IMR-90 (cell line): ENCODE measurements around the gene PSMC4. TPM values are rescaled to one million over a fixed set of nuclear protein-coding genes. Genes with fewer than 3 reads are reported as not detected.

Experiments
- ATAC-seq: fragments of 200-7000 bp; cut with Tn5 transposase; 2 replicates; pipeline ENCODE4 v1.9.1; 2020; ENCODE audit warnings: low read depth, mild to moderate bottlenecking, moderate library complexity
- Bru-seq: library from RNA; stranded (reverse); fragments of 400-500 nt; gene quantifications from one replicate; lab custom pipeline; 2021; lab: Mats Ljungman, UMichigan
- BruChase-seq, 2 experiments: library from RNA; stranded (reverse); fragments of 400-500 nt; gene quantifications; one replicate each; lab custom pipeline; 2021; lab: Mats Ljungman, UMichigan
- BruUV-seq: library from RNA; stranded (reverse); fragments of 400-500 nt; replicated peaks from 2 replicates; lab custom pipeline; 2021; lab: Mats Ljungman, UMichigan
- CTCF ChIA-PET: fragments of 300-600 bp; formaldehyde crosslinking; extraction: SDS; loops from one replicate; lab custom pipeline; 2021; ENCODE audit warnings: antibody characterized with exemption; lab: Yijun Ruan, JAX
- POLR2A ChIA-PET: fragments of 300-600 bp; sonication (Branson Sonifier 250); formaldehyde crosslinking; loops from one replicate; lab custom pipeline; 2022; ENCODE audit warnings: antibody characterized with exemption; ENCODE audit not compliant: unreplicated experiment; lab: Charles Lee
- DNase-seq: peaks from one replicate; pipeline ENCODE4 v3.0.0; 2013
- H2AFZ ChIP-seq: replicated peaks from 2 replicates; pipeline ENCODE3; 2013; ENCODE audit warnings: low read length, mild to moderate bottlenecking; ENCODE audit not compliant: poor library complexity
- H2AK5ac ChIP-seq: 2 replicates; pipeline ENCODE4 v1.6.1; 2013; ENCODE audit warnings: low read depth, low read length, inconsistent platforms
- H2AK9ac ChIP-seq: replicated peaks from 2 replicates; pipeline ENCODE3; 2013; ENCODE audit warnings: mild to moderate bottlenecking, low read depth, low read length, moderate library complexity; ENCODE audit not compliant: poor library complexity
- H2BK120ac ChIP-seq: 2 replicates; pipeline ENCODE4 v1.6.1; 2013; ENCODE audit warnings: low read depth, low read length, inconsistent platforms
- H2BK15ac ChIP-seq: 3 replicates; pipeline ENCODE4 v1.6.1; 2013; ENCODE audit warnings: low read depth, low read length, inconsistent platforms
- H2BK20ac ChIP-seq: 2 replicates; pipeline ENCODE4 v1.6.1; 2013; ENCODE audit warnings: low read depth, mild to moderate bottlenecking, inconsistent platforms, low read length, moderate library complexity
- H2BK5ac ChIP-seq: 2 replicates; pipeline ENCODE4 v1.6.1; 2013; ENCODE audit warnings: mild to moderate bottlenecking, low read depth, low read length, inconsistent platforms; ENCODE audit not compliant: poor library complexity, severe bottlenecking
- H3K14ac ChIP-seq: replicated peaks from 2 replicates; pipeline ENCODE4 v1.6.1; 2013; ENCODE audit warnings: low read depth, low read length, inconsistent platforms
- H3K18ac ChIP-seq: 2 replicates; pipeline ENCODE4 v1.6.1; 2013; ENCODE audit warnings: low read depth, low read length, control low read depth
- H3K23ac ChIP-seq: 2 replicates; pipeline ENCODE4 v1.6.1; 2013; ENCODE audit warnings: low read depth, low read length, inconsistent platforms
- H3K27ac ChIP-seq: 2 replicates; pipeline ENCODE4 v1.5.1; 2013; ENCODE audit warnings: mild to moderate bottlenecking, control low read depth, low read length; ENCODE audit not compliant: insufficient read depth
- H3K27me3 ChIP-seq: 2 replicates; pipeline ENCODE4 v1.6.1; 2013; ENCODE audit warnings: low read length; ENCODE audit not compliant: control insufficient read depth, insufficient read depth
- H3K36me3 ChIP-seq: 2 replicates; pipeline ENCODE4 v1.6.1; 2013; ENCODE audit warnings: low read length, mixed read lengths; ENCODE audit not compliant: control insufficient read depth, insufficient read depth
- H3K4ac ChIP-seq: 2 replicates; pipeline ENCODE4 v1.6.1; 2013; ENCODE audit warnings: low read depth, low read length, inconsistent platforms
- H3K4me1 ChIP-seq: 2 replicates; pipeline ENCODE4 v1.6.1; 2013; ENCODE audit warnings: low read length, mixed read lengths; ENCODE audit not compliant: control insufficient read depth, insufficient read depth
- H3K4me2 ChIP-seq: 2 replicates; pipeline ENCODE4 v1.6.1; 2013; ENCODE audit warnings: low read depth, mild to moderate bottlenecking, control low read depth, low read length, moderate library complexity
- H3K4me3 ChIP-seq: 2 replicates; pipeline ENCODE4 v1.5.1; 2013; ENCODE audit warnings: low read depth, mild to moderate bottlenecking, control low read depth, low read length, moderate library complexity; ENCODE audit not compliant: insufficient read depth
- H3K56ac ChIP-seq: 2 replicates; pipeline ENCODE4 v1.6.1; 2013; ENCODE audit warnings: low read length, inconsistent platforms; ENCODE audit not compliant: insufficient read depth; ENCODE audit errors: extremely low read depth
- H3K79me1 ChIP-seq, 2 experiments: 2 replicates each; pipeline ENCODE4 v1.6.1; 2013; ENCODE audit warnings: low read length in 2 of 2, inconsistent platforms in 1 of 2, low read depth in 1 of 2
- H3K9ac ChIP-seq: 2 replicates; pipeline ENCODE4 v1.6.1; 2013; ENCODE audit warnings: low read depth, low read length, control low read depth
- H3K9me1 ChIP-seq: 2 replicates; pipeline ENCODE4 v1.6.1; 2013; ENCODE audit warnings: low read length, inconsistent platforms; ENCODE audit not compliant: insufficient read depth
- H3K9me3 ChIP-seq: 2 replicates; pipeline ENCODE4 v1.6.1; 2013; ENCODE audit warnings: low read length; ENCODE audit not compliant: control insufficient read depth, insufficient read depth
- H4K20me1 ChIP-seq: 2 replicates; pipeline ENCODE4 v1.6.1; 2013; ENCODE audit warnings: low read length, inconsistent platforms; ENCODE audit not compliant: insufficient read depth
- H4K5ac ChIP-seq: 2 replicates; pipeline ENCODE4 v1.6.1; 2013; ENCODE audit warnings: mild to moderate bottlenecking, low read depth, low read length, control low read depth
- H4K8ac ChIP-seq, 2 experiments: 2 replicates each; pipeline ENCODE4 v1.6.1; 2013; ENCODE audit warnings: low read depth in 2 of 2, low read length in 2 of 2, control low read depth in 1 of 2, inconsistent platforms in 1 of 2
- H4K91ac ChIP-seq: 2 replicates; pipeline ENCODE4 v1.6.1; 2013; ENCODE audit warnings: low read depth, low read length, inconsistent platforms; ENCODE audit not compliant: insufficient read depth
- CEBPB ChIP-seq: IDR thresholded peaks from 2 replicates; pipeline ENCODE4 v1.6.1; 2012; ENCODE audit warnings: low read depth, low read length, improper control_type of control experiment
- CHD1 ChIP-seq: IDR thresholded peaks from 2 replicates; pipeline ENCODE4 v1.6.1; 2012; ENCODE audit warnings: low read depth, low read length, improper control_type of control experiment
- FOS ChIP-seq: fragments of 150-350 bp; IDR thresholded peaks from 2 replicates; pipeline ENCODE4 v1.6.1; 2016; ENCODE audit warnings: low read depth, low read length
- MAFK ChIP-seq: IDR thresholded peaks from 2 replicates; pipeline ENCODE4 v1.6.1; 2012; ENCODE audit warnings: low read depth, low read length, improper control_type of control experiment
- MAZ ChIP-seq: IDR thresholded peaks from 2 replicates; pipeline ENCODE4 v1.6.1; 2012; ENCODE audit warnings: low read depth, mild to moderate bottlenecking, low read length, improper control_type of control experiment, moderate library complexity, borderline replicate concordance
- NFE2L2 ChIP-seq: fragments of 150-350 bp; IDR thresholded peaks from 2 replicates; pipeline ENCODE4 v1.6.1; 2016; ENCODE audit warnings: low read depth, mild to moderate bottlenecking, low read length
- POLR2A ChIP-seq: IDR thresholded peaks from 2 replicates; pipeline ENCODE4 v1.6.1; 2012; ENCODE audit warnings: mild to moderate bottlenecking, low read depth, low read length
- RCOR1 ChIP-seq: IDR thresholded peaks from 2 replicates; pipeline ENCODE4 v1.6.1; 2012; ENCODE audit warnings: mild to moderate bottlenecking, low read length, improper control_type of control experiment; ENCODE audit not compliant: insufficient replicate concordance
- RFX5 ChIP-seq: IDR thresholded peaks from 2 replicates; pipeline ENCODE4 v1.8.0; 2012; ENCODE audit warnings: low read depth, mild to moderate bottlenecking, low read length, moderate library complexity
- SMC3 ChIP-seq: fragments of 150-350 bp; IDR thresholded peaks from 2 replicates; pipeline ENCODE4 v1.6.1; 2016; ENCODE audit warnings: low read depth, mild to moderate bottlenecking, antibody characterized with exemption, low read length, moderate library complexity
- WGBS, 2 experiments: methylation state at CpG; one replicate each; pipeline versions ENCODE4 v1.1.5 to v1.1.7; 2013; ENCODE audit warnings: missing lambda C conversion rate in 2 of 2; ENCODE audit not compliant: insufficient read length in 1 of 2; ENCODE audit errors: extremely low coverage in 2 of 2; 5-methylcytosine and 5-hydroxymethylcytosine counted together
- dilution Hi-C: fragments of 300-500 bp; cut with HindIII; formaldehyde crosslinking; loops from one replicate; pipeline ENCODE4 v1.14.3; 2018; ENCODE audit warnings: low sequenced_read_pairs; ENCODE audit not compliant: unreplicated experiment
- in situ Hi-C: fragments of 300-500 bp; cut with MboI; formaldehyde crosslinking; loops from 3 replicates; pipeline ENCODE4 v1.14.3; 2019; ENCODE audit warnings: low sequenced_read_pairs, inconsistent platforms, mixed read lengths
- intact Hi-C: fragments of 100-400 bp; cut with micrococcal nuclease; formaldehyde crosslinking; loops from 2 replicates; pipeline ENCODE4 v1.10.0; 2022
- long read RNA-seq: library from polyadenylated mRNA; unstranded; transcript quantifications from one replicate; pipeline ENCODE4 v2.0.0, GENCODE V29; 2021; ENCODE audit not compliant: unreplicated experiment
- polyA plus RNA-seq, 3 experiments: library from polyadenylated mRNA; depleted of rRNA; stranded (reverse); fragments of >200 nt; gene quantifications; 2 replicates each; pipeline ENCODE4 v1.2.3, GENCODE V29; 2012; ENCODE audit warnings: low replicate concordance in 1 of 3
- total RNA-seq: library from RNA; depleted of rRNA; stranded (reverse); fragments of >200 nt; gene quantifications from 2 replicates; pipeline ENCODE4 v1.2.3, GENCODE V29; 2012; rRNA removed
- TF ChIP-seq, protein P1 (sequence below): conservative IDR thresholded peaks from 2 replicates; pipeline ENCODE4 v1.5.1; 2012; ENCODE audit warnings: mild to moderate bottlenecking, low read depth, low read length, improper control_type of control experiment
- TF ChIP-seq, protein P2 (sequence below): fragments of 150-350 bp; IDR thresholded peaks from 2 replicates; pipeline ENCODE4 v1.6.1; 2017; ENCODE audit warnings: mild to moderate bottlenecking, antibody characterized with exemption, low read length, low read depth

The PSMC4 gene
- total RNA-seq, result 213 and 216 TPM in 2 replicates
- 148 and 158 TPM in 2 replicates for polyA plus RNA-seq (2012; rRNA removed)
- 133 and 153 TPM in 2 replicates for polyA plus RNA-seq (2012; cell fraction: cytosol; rRNA removed)
- 114 and 174 TPM in 2 replicates for polyA plus RNA-seq (2012; cell fraction: nucleus; rRNA removed; ENCODE audit: low replicate concordance)
- Bru-seq, nascent RNA, result percentile 75 among the genes with signal in this experiment
- percentile 80 among the genes with signal in this experiment for BruChase-seq, experiment 1, labeled RNA remaining after a 6-hour chase
- BruChase-seq, experiment 2, labeled RNA remaining after a 2-hour chase, result percentile 70 among the genes with signal in this experiment
- long read RNA-seq, transcript PSMC4-201 (11 exons, 1,591 nt), result major isoform, 105 of 124 reads
- long read RNA-seq, partial matches to known transcripts, result 7 of 124 reads
- long read RNA-seq, other reads (novel, unspliced or antisense), result 12 of 124 reads

DNA sequence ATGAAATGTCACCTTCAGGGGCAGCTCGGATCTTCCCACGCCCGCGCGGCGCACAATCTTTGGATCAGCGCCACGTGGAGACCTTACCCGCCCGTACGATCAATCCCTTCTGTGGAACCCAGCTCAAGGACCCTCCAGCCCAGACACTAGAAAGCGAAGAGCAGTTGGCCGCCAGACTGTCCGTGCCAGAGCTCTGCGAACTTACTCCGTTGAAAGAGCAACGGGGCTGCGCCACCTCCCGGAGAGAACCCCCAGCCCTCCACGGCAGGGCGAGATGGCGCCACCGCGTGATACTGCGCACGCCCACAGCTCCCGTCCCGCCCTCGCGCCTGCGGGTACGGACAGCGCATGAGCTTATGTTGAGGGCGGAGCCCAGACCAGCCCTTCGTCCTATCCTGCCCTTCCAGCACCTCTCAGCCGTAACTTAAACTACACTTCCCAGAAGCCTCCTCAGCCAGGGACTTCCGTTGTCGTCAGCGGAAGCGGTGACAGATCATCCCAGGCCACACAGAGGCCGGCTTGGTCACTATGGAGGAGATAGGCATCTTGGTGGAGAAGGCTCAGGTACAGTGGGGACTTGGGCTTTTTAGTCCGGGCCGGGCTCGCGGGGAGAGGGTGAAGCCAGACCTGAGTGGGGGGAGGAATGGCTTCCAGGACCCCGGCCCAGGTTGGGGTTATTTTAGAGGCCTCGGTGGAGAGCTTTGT, at the start of gene PSMC4:
Gene PSMC4, plus strand, starts transcription at position 491 of the 705 bp plus-strand sequence. Its CDS starts 38 bp downstream, at position 529.
- dilution Hi-C loops, result no loop called here
- peaks cover 4% of the 10 kb centered on the region; the same call in 1 of the 2 replicates for H4K20me1 ChIP-seq
- peak; percentile 95 for TF ChIP-seq POLR2A
- peak; percentile 2; the same call in 1 of the 2 replicates for TF ChIP-seq FOS
- peak; percentile 96; the same call in 1 of the 2 replicates for TF ChIP-seq CHD1
- no peak for TF ChIP-seq MAFK
- TF ChIP-seq RCOR1, result no peak
- no peak for TF ChIP-seq RFX5
- peak; percentile 80 for TF ChIP-seq SMC3
- peak; percentile 76; the same call in 1 of the 2 replicates for TF ChIP-seq MAZ
- TF ChIP-seq NFE2L2, result no peak
- 0 out of 2 replicates have a peak, but pooled peaks have one; percentile 12 for TF ChIP-seq CEBPB
- TF ChIP-seq, protein P1, sequence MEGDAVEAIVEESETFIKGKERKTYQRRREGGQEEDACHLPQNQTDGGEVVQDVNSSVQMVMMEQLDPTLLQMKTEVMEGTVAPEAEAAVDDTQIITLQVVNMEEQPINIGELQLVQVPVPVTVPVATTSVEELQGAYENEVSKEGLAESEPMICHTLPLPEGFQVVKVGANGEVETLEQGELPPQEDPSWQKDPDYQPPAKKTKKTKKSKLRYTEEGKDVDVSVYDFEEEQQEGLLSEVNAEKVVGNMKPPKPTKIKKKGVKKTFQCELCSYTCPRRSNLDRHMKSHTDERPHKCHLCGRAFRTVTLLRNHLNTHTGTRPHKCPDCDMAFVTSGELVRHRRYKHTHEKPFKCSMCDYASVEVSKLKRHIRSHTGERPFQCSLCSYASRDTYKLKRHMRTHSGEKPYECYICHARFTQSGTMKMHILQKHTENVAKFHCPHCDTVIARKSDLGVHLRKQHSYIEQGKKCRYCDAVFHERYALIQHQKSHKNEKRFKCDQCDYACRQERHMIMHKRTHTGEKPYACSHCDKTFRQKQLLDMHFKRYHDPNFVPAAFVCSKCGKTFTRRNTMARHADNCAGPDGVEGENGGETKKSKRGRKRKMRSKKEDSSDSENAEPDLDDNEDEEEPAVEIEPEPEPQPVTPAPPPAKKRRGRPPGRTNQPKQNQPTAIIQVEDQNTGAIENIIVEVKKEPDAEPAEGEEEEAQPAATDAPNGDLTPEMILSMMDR, result peak; percentile 84
- TF ChIP-seq, protein P2, sequence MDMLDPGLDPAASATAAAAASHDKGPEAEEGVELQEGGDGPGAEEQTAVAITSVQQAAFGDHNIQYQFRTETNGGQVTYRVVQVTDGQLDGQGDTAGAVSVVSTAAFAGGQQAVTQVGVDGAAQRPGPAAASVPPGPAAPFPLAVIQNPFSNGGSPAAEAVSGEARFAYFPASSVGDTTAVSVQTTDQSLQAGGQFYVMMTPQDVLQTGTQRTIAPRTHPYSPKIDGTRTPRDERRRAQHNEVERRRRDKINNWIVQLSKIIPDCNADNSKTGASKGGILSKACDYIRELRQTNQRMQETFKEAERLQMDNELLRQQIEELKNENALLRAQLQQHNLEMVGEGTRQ, result peak; percentile 70; the same call in 1 of the 2 replicates

More for the DNA sequence above, at the start of gene PSMC4:
- Histone ChIP-seq H3K4me2 (peak within 1 kb of the TSS; percentile 98), H3K79me1 (peaks cover 14 to 40% of the 10 kb centered on the region in 2 experiments), H4K5ac (peak within 1 kb of the TSS; percentile 73), H4K8ac (peak within 1 kb of the TSS; percentile 14 to 87), H3K9me3 (no peaks in the 10 kb centered on the region), H3K4me1 (peaks cover 2% of the 10 kb centered on the region; the same call in 1 of the 2 replicates), H2AK9ac (peak within 1 kb of the TSS; percentile 97), H2AK5ac (peak within 1 kb of the TSS; percentile 71), H3K36me3 (peaks cover 23% of the 10 kb centered on the region), H2BK5ac (peak within 1 kb of the TSS; percentile 47), H3K14ac (peak within 1 kb of the TSS; percentile 88), H3K4me3 (peak within 1 kb of the TSS; percentile 62), H2BK15ac (no peak within 1 kb of the TSS), H4K91ac (peak within 1 kb of the TSS; percentile 78), H2BK120ac (peak within 1 kb of the TSS; percentile 18; the same call in 1 of the 2 replicates), H2BK20ac (no peak within 1 kb of the TSS), H3K23ac (peak within 1 kb of the TSS; percentile 76), H3K27me3 (no peaks in the 10 kb centered on the region), H3K9me1 (no peaks in the 10 kb centered on the region), H3K9ac (peak within 1 kb of the TSS; percentile 76), H3K27ac (peak within 1 kb of the TSS; percentile 66), H3K18ac (peak within 1 kb of the TSS; percentile 18; the same call in 1 of the 2 replicates), H2AFZ (peak within 1 kb of the TSS; percentile 97), H3K56ac (peak within 1 kb of the TSS; percentile 83), H3K4ac (peak within 1 kb of the TSS; percentile 82)
- in situ Hi-C loops (no loop called here), intact Hi-C loops (loop anchor here (1.0 to 2.0 kb wide), 2 partner anchors 124 to 178 kb away; partner anchors contain the start of gene FBL)
- POLR2A ChIA-PET, result no interaction called here
- CTCF ChIA-PET, result interaction anchor here (0.6 to 1.9 kb wide), 9 partner anchors 13 to 1851 kb away, joined by 3 to 17 read pairs (median 4); partner anchors contain the start of genes FBL and ZNF546
- BruUV-seq, result no TSS peak
- DNase-seq (peak; percentile 99), ATAC-seq (peak; percentile 99)
- 1% methylated on average over 22 of the region's 47 CpGs; no CpG with 5 or more reads in 1 of the 2 experiments for WGBS, 2 experiments
